G401.6 (cell line): ENCODE results near the gene USP33.
"Not testable (repeated sequence)": the region's sequence is repeated elsewhere in the genome, so short reads cannot be mapped to it uniquely, and the experiment has no call there.

Experiments
- FAIRE-seq: peaks from 2 replicates; lab custom pipeline; 2012; peaks lifted over from hg19 to GRCh38; lab: Jason Lieb, UNC

Gene USP33

DNA sequence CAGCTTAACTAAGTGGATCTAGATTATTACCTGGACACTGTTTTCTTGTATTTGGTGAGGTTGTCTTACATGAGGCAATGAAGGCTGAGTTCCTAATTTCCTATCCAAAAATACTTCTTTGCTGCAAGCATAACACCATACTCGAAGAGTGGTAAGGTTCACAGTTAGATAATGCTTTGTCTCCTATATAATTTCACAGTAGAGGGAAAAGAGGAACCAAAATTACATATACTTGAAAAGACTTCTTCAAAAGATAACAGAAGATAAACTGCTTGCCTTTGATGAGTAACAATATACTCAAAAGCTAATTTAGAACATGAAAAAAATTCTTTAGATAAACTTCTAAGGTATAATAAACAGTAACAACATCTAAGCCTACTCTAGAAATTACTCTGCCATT, 20.4 kb downstream of the USP33 start:
- no peak for FAIRE-seq

DNA sequence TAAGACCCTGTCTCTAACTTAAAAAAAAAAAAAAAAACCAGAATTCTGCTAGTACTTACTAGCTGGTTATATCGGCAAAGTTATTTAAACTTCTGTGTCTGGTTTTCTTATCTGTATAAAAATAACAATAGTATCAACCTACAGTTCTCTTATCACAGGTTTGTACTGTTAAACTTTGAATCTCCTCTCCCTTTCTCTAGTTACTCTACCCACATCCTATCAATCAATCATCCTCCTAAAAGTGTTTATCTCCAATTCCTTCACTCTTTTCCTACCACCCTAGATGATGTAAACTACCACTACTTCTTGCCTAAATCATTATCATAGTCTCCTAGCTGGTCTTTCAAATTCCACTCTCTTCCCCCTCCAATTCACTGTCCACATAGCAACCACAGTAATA, 27.6 kb downstream of the USP33 start:
- FAIRE-seq: no peak

DNA sequence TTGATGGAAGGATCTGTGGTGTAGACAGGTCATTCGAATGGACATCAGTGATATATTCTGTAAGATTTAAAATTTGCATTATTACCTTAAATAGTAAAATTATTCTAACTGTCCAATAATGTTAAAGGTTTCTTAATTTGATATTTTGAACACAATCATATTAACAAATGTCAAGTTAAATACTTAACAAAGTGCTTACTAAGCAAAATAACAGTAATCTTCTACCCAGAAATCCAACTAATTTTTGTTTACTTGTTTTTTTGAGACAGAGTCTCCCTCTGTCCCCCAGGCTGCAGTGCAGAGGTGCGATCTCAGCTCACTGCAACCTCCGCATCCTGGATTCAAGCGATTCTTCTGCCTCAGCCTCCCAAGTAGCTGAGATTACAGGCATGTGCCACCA, 33.9 kb downstream of the USP33 start:
- FAIRE-seq: no peak

DNA sequence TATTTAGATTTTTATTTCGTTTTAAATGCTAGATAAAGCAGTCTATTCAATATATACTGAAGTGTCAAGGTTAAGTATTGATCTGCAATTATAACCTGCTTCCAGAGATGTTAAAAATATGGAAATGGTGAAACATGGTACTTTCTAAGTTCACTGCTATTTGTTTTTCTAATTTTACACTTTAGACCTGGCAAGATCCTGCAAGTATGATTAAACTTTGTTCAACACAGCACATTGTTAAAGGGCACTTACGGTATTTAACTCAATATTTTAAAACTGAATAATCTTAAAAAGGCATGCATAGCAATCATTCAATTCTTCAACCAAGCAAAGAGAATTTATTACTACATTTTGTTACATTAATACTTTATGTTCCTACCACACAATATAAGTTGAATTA, 41.5 kb downstream of the USP33 start:
- FAIRE-seq: peak; percentile 63

DNA sequence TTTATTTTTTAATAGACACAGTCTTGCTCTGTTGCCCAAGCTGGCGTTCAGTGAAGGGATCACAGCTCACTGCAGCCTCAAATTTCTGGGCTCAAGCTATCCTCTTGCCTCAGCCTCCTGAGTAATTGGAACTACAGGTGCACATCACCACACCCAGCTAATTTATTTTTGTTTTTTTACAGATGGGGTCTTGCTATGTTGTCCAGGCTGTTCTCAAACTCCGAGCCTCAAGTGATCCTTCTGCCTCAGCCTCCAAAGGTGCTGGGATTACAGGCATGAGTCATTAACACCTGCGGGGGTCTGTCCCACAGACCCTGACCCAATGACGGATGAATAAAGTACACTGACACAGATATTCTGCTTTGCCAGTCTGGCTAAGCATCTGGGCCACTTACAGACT, 43.6 kb downstream of the USP33 start:
- FAIRE-seq: no peak

DNA sequence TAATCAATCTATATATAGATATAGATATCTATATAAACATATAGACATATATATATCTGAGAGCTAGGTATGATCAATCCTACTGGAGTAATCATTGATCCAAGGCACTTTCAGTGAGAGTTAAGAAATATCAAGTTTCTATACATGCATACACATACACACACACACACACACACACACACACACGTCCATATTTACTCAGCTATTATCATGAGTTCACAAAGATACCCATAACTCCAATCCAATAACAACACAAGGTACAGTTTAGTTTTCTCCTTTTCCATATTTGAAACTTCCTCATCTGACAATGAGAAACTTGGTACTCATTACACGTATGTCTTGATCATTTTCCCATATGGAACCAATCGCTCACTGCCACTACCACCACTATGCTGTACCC, 49.9 kb downstream of the USP33 start:
- FAIRE-seq: no peak

DNA sequence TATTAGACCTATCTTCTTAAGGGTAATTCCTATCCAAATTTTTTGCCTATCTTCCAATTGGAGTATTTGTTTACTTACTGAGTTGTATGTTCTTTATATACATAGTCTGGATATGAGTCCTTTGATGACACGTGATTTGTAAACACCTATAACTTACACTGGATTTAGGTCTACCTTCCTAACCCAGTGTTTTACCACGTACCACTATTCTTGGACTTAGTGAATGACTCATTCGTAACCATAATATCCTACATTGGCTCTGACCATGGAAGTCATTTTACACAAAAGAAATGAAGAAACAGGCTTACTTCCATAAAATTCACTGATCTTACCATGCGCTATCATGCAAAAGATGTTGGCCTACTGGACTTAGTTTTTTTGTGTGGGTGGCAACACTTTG, 53.3 kb downstream of the USP33 start:
- no peak for FAIRE-seq

DNA sequence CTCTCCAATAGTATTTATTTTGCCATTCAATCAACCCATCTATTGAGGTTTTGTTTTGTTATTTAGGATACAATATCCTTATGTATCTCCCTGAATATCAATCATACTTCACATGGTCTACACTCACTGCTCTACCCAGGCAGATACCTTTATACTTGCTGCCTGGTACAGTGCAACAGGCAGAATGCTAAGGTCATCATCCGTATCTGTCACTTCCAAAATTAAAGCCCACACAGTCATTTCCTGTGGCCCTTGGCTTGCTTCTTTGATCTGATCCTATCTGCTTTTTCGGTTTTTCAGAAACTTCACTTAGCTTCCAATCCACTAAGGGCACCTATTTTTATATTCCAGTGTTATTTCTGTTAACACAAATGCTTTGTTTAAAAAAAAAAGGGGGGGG, 54.9 kb downstream of the USP33 start:
- FAIRE-seq: no peak

DNA sequence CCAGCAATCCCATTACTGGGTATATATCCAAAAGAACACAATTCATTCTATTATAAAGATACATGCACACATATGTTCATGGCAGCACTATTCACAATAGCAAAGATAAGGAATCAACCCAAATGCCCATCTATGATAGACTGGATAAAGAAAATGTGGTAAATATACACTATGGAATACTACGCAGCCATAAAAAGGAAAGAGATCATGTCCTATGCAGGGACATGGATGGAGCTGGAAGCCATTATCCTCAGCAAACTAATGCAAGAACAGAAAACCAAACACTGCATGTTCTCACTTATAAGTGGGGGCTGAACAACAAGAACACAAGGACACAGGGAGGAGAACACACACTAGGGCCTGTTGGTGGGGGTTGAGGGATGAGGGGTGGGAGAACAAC, 60.0 kb downstream of the USP33 start:
- not testable (repeated sequence) for FAIRE-seq

DNA sequence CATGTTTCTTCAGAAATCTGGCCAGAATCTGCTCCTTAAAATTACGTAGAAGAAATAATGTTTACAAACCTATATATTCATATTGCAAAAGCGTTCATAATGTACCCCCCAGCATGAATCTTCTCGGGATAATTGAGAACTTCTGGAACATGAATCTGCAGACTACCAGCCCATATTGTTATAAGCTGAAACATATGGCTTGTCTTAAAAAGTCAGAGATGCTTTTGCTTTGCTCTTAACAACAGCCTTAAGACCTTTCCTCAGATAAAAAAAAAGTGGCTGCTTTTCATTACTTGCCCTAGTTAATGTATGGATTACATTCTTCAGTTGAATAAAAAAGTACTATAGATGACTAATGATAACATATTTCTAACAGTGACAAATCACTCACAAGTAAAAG, 62.2 kb downstream of the USP33 start:
- peak; percentile 23 for FAIRE-seq

DNA sequence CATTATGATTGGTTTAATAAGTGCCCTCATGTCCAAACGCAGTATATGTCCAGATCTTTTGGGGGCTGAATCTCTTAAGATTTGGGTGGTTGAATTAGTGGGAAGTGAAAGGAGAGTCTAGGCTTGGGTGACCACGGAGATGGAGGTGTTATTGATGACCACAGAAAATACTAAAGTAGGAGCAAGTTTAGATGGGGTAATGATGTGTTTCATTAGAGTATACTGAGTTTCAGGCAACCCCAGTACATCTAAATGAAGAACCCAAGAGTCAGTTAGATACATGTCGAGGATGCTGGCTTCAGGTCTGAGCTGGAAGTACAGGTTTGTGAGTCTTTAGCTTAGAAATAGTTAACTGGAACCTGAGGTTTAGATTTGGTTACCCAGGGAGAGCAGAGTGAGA, 70.7 kb downstream of the USP33 start:
- no peak for FAIRE-seq

DNA sequence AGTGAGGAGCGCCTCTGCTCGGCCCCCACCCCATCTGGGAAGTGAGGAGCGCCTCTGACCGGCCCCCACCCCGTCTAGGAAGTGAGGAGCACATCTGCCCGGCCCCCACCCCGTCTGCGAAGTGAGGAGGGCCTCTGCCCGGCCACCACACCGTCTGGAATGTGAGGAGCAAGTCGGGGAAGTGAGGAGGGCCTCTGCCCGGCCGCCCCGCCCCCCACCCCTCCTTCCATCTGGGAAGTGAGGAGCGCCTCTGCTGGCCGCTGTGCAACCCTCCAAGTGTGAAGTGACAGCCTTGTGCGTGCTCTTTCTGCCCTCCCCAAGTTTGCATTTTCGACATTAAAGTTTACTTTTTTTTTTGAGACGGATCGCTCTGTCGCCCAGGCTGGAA, 72.1 kb downstream of the USP33 start:
- no peak for FAIRE-seq

DNA sequence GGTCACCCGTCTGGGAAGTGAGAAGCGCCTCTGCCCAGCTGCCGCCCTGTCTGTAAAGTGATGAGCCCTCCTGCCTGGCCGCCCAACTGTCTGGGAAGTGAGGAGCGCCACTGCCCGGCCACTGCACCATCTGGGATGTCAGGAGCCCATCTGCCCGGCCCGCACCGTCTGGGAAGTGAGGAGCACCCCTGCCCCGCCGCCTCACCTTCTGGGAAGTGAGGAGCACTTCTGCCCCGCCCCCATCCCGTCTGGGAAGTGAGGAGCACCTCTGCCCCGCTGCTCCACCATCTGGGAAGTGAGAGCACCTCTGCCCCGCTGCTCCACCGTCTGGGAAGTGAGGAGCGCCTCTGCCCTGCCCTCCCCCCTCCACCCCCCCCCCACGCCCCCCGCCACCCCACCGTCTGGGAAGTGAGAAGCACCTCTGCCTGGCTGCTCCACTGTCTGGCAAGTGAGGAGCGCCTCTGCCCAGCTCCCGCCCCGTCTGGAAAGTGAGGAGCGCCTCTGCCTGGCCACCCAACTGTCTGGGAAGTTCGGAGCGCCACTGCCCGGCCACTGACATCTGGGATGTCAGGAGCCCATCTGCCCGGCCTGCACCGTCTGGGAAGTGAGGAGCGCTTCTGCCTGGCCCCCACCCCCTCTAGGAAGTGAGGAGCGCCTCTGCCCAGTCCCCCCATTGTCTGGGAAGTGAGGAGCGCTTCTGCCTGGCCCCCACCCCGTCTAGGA, 72.7 kb downstream of the USP33 start:
- no peak for FAIRE-seq

DNA sequence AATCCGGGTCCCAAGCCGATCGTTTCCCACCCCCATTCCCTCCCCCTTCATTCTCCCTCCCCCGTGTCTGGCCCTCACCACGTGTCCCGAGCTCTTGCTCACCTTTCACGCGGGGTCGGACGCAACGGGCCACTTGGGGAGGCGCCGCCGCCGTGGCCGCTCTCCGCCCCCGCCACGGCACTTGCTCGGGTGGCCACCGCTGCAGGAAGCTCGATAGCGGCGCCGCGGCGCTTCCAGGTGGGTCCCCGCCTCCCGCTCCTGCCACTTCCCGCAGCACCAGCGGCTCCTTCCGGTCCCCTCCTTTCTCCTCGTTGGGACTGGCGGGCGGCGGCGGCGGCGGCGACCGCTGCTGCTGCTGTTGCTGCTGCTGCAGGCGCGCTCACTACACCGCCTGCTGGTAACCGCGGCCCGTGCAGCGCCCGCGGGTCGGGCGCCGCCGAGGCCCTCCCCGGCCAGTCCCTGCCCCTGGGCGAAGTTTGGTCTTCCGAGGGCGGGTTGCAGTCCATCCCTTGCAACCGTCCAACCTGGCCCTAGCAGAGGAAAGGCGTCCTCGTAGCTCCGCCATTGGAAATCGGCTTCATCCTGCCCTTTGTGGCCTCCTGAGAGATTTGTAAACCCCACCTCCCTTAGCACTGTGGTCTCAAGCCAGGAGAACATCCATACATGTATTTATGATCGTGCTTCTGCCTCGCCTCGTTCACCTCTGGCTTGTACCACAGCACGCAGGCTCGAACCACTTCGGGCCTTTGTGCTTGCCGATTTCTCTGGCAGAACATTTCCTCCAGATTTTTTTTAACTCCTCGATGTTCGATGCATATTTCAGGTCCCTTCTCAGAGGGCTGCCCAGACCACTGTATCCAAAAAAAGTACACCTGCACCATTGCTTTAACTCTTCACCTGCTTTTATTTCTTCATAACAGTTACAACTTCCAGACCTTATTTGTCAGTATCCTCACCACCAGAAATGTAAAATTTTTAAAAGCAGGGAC, 76.2 kb downstream of the USP33 start:
- FAIRE-seq: no peak

DNA sequence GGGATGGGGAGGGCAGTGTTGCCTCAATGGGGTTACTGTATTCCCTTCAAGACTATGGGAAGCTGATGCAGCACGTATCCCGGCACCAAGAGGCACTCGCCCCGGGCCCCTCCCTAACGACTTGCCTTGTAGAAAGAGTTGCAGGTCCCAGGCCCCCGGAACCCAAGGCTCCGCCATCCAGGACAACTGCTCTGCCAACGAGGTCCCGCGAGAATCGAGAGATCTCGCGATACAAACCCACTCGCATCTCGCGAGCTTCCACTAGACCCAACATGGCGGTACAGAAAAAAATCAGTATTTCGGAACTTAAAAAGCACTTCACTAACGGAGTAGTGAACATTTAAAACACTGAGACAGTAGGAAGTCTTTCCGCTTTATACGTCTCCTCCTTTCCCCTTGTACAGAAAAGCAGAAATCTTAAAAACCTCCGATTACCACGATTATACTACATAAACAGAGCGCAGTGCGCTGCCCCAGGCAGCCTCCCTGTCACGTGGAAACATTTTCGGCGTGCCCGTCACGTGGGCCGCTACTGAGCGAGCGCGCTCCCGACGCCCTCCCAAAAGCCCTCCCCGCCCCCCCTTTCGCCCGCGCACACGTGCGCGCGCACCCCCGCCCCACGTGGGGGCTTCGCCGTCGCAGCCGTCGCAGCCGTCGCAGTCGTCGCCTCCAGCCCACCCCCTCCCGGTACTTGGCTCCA, 77.0 kb downstream of the USP33 start, which contains the start of gene ZZZ3:
TSS of gene ZZZ3 (minus strand) at position 199 of the 700 bp plus-strand sequence. CDS start 49,304 bp downstream, outside the sequence.
- peak; percentile 85 for FAIRE-seq

DNA sequence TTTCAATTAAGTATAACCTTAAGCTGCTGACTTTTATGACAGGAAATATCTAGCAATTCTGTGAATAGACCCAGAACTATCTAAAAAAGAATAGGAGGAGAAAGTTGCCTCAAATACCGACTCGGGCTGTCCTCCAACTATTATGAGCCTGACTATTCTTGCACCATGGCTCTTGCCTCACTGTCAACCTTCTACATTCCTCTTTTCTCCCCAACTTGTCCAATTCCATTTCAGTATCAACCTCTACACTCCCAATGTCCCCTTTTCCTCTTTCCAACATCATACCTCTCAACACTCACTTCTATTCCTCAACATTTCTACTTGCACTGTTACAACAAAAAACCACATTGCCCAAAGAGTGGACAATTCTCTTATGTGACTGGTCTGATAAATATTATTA, 79.5 kb downstream of the USP33 start:
- FAIRE-seq: no peak

DNA sequence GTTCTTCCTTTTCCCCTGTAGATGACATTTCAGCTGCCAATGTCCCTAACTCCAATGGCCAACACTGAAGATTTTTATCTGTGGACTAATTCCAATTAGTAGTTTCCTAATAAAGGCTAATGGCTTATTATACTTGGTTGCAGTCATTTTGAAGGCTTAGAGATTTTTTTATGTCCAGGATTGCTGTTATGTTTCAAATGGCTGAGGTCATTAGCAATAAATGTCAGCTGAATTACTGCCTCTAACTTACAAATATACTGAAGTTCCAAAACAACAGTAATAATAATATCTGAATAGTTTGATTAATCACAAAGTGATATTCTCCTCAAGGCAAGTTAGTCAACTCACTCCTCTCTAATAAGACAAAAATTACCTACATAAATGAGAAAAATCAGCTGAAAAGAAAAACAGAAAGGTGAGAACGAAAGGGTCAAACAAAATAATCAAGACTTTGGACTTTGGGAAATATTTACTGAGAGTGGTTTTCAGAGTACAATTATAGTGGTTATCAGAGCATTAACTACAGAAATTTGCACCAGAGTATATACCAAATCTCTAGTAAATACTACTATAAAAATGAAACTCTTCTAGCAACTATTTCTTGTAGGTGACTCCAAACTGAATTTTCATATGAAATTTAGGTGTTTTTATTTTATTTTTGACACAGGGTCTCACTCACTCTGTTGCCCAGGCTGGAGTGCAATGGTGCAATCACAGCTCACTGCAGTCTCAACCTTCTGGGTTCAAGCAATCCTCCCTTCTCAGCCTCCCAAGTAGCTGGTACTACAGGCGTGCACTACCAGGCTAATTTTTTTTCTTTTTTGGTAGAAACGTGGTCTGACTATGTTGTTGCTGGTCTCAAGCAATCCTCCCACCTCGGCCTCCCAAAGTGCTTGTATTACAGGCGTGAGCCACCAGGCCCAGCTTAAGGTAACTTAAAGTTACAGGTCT, 80.7 kb downstream of the USP33 start:
- no peak for FAIRE-seq

DNA sequence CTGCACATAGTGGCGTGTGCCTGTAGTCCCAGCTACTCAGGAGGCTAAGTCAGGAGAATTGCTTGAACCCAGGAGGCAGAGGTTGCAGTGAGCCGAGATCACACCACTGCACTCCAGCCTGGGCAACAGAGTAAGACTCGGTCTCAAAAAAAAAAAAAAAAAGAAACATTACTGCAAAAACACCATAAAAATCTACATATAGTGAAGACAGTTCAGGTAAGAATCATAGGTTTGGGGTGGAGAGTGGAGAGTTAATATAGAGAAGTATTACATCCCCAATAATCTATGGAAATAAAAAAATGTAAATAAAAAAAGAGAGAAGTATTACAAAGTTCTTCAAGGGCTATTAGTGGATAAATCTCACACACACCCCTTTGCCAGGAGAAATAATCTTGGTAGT, 84.8 kb downstream of the USP33 start:
- FAIRE-seq: not testable (repeated sequence)

DNA sequence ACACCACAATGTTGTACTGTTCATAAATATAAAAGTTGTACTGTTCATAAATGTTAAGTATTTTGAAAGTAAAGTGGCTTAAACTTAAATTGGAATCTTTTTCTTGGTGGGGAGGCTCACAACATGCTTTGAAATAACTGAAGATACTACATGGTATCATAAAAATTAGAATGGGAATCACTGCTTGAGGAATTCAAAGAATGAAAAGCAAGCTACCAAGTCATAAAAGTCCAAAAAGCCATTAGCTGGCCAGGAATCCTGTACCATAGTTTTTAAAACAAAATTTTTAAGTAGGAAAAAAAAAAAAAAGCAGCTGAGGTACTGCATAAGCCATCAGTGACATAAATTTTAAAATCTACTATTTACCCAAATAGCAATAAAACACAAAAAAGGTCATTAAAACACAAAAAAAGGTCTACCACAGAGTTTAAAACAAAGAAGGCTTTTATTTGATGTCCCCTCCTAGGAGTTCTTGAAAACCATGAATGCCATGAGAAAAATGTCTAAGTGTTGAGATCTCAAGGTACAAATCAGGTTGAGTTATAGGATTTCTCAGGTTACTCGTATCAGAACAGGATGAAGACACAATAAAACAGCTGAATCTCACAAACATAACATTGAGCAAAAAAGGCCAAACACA, 85.8 kb downstream of the USP33 start:
- no peak for FAIRE-seq

DNA sequence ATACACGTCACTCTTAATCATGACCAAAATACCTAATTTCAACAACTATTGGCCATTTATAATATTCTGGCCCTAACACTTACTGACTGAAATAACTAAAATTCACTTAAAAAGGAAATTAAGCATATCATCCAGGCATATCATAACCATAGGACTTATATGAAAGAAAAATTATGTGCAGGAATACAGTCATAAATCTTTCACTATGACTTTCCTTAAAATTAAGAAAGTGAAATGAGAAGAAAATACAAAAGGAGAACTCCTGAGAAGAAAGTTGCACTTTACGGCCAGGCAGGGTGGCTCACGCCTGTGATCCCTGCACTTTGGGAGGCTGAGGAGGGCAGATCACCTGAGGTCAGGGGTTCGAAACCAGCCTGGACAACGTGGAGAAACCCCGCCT, 86.6 kb downstream of the USP33 start:
- FAIRE-seq: no peak

DNA sequence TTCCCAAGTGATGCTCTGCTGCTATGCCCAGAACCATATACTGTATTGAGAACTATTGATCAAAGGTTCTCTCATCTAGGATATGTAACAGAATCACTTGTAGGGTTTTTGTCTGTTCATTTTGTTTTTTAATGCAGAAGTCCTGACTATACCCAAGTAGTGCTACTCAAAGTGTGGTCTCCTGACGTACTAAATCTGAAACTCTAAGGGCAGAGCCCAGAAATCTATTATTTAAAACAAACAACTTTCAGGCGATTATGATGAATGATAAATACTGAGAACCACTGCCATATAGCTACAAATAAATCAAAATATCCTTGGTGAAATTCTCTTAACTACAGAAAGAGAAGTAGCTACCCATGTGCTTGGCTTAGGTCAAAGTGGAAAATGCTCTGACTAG, 87.3 kb downstream of the USP33 start:
- FAIRE-seq: no peak
